NCI-H526 (cell line): ENCODE results near the gene PPL.
"Not testable (repeated sequence)": the region's sequence is repeated elsewhere in the genome, so short reads cannot be mapped to it uniquely, and the experiment has no call there.

Experiments used
- DNase-seq, 2 experiments: peaks; one replicate each; lab custom pipeline; 2025; lab: John Stamatoyannopoulos, UW

Gene PPL, protein sequence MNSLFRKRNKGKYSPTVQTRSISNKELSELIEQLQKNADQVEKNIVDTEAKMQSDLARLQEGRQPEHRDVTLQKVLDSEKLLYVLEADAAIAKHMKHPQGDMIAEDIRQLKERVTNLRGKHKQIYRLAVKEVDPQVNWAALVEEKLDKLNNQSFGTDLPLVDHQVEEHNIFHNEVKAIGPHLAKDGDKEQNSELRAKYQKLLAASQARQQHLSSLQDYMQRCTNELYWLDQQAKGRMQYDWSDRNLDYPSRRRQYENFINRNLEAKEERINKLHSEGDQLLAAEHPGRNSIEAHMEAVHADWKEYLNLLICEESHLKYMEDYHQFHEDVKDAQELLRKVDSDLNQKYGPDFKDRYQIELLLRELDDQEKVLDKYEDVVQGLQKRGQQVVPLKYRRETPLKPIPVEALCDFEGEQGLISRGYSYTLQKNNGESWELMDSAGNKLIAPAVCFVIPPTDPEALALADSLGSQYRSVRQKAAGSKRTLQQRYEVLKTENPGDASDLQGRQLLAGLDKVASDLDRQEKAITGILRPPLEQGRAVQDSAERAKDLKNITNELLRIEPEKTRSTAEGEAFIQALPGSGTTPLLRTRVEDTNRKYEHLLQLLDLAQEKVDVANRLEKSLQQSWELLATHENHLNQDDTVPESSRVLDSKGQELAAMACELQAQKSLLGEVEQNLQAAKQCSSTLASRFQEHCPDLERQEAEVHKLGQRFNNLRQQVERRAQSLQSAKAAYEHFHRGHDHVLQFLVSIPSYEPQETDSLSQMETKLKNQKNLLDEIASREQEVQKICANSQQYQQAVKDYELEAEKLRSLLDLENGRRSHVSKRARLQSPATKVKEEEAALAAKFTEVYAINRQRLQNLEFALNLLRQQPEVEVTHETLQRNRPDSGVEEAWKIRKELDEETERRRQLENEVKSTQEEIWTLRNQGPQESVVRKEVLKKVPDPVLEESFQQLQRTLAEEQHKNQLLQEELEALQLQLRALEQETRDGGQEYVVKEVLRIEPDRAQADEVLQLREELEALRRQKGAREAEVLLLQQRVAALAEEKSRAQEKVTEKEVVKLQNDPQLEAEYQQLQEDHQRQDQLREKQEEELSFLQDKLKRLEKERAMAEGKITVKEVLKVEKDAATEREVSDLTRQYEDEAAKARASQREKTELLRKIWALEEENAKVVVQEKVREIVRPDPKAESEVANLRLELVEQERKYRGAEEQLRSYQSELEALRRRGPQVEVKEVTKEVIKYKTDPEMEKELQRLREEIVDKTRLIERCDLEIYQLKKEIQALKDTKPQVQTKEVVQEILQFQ (N-terminal part only)

DNA sequence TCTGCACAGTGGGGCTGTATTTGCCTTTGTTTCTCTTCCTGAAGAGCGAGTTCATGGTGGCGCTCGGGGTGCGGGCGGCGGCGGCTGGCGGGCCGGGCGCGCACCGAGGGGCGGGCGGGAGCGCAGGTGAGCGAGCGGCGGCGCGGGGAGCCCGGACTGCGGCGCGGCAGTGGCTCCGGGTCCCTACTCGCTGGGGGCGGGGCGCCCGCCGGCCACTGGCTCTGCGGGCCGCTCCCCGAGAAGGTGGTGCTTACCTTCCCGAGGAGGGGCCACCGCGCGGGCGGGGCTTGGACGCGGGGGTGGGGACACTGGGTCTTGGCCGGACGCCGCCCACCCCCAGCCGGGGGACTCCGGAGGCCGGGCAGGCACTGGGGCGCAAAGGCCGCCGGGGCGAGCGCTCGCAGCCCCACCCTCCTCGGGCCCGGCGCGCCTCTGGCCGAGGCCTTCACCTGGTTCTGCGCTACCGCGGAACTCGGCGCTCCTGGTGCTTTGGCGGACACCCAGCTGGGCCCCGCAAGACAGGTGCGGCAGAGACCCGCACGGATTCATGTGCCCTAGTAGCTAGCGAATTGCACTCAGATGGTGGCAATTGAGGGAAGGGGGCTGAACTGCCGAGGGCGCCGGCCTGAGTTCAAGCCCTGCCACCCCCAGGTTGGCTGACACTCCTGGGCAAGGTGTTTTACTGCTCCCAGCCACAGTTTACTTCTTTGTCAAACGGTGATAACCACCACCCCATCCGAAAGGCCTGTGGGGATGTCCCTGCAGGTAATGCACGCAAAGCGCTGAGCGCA lies at the start of gene PPL:
Gene PPL (minus strand): TSS at position 158 of the 791 bp plus-strand sequence. CDS start 103 bp downstream, at position 55.
- peak; percentile 26 to 86 for DNase-seq

DNA sequence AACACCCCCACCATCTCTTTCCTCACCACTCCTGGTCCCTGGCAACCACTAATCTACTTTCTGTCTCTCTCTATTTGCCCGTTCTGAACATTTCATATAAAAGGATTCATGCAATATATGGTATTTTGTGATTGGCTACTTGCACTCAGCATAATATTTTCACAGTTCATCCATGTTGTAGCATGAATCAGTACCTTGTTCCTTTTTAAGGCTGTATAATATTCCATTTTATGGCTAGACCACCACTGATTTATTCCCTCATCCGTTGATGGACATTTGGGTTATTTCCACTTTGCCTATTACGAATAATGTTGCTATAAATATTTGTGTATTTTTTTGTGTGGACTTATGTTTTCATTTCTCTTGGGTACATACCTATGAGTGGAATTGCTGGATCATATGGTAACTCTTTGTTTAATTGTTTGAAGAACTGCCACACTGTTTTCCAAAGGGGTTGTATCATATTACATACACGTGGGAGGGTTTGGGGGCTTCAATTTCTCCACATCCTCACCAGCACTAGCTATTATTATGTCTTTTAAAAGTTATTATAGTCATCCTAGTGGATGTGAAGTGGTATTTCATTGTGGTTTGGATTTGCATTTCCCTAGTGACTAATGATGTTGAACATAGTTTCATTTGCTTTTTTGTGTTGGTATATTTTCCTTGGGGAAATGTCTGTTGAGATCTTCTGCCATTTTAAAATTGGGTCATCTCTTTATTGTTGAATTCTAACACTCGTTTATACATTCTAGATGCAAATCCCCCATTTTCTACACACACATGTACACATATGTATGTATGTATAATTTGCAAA lies 47.4 kb upstream of the PPL start:
- peak in 1 of 2 experiments; percentile 23 for DNase-seq

DNA sequence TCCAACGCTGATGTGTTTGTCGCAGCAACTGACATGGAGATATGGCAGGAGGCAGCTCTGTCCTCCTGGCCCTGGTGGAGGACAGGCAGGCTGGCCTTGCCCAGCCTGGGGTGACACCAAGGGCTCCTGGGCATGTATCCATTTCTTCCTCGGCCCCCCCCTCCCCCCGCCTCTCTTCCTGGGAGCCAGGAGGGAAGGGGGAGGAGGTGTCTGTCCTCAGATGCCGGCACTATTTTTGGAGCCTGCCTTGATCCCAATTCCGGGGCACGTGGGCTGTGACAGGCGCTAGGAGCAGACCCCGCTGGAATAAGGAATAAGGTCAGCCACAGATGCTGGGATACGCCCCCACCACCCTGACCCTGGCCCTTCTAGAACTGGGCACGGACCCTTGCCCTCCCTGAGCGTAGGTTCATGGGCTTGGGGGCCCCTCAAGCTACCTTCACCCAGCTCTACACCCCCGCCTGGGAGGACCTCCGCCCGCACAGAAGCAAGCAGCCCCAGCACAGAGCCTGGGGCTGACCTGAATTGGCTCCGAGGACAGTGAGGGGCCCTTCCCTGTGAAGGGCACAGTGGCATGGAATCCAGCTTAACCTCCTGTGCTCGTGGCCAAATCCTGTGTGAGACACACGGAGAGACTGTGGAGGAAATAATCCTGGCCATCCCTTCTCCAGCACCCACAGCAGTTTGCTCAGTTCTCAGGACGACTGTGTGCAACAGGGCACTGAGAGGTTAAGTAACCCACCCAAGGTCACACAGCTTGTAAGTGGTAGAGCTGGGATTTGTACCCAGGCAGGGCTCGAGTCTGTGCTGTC lies 45.3 kb upstream of the PPL start:
- no peak for DNase-seq

DNA sequence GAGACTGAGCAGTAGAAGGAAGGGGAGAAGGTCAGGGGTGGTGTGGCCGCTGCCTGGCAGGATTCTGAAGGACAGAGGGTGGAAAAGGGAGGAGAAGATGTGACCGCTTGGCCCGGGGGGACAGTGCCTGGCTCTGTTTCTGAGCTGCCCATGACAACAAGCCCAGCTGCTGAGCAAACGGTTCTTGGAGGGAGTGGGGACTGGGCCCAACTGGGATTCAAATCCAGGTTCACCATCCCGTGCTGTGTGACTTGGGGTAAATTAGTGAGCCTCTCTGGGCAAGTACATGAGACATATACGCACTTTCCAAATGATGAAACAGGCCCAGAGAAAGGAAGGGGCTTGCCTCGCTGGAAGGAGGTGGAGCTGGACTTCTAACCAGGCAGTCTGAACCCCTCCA lies 44.5 kb upstream of the PPL start:
- DNase-seq: no peak

DNA sequence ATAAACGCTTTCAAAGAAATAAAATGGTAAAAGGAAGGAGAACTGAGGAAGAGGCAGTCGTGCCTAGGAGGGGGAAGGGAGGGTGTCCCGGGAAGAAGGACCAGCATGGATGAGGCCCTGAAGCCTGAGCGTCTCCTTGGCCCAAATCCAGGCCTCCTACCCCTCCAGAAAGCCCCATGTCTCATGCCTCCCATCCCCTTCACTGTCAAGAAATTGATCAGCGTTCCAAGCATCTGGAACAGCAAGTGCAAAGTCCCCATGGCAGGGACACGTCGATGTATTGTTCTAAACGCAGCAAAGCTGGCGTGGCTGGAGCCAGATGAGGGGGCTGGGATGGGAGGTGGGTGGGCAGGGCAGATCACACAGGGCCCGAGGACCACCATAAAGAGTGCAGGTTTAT lies 43.7 kb upstream of the PPL start:
- no peak for DNase-seq

DNA sequence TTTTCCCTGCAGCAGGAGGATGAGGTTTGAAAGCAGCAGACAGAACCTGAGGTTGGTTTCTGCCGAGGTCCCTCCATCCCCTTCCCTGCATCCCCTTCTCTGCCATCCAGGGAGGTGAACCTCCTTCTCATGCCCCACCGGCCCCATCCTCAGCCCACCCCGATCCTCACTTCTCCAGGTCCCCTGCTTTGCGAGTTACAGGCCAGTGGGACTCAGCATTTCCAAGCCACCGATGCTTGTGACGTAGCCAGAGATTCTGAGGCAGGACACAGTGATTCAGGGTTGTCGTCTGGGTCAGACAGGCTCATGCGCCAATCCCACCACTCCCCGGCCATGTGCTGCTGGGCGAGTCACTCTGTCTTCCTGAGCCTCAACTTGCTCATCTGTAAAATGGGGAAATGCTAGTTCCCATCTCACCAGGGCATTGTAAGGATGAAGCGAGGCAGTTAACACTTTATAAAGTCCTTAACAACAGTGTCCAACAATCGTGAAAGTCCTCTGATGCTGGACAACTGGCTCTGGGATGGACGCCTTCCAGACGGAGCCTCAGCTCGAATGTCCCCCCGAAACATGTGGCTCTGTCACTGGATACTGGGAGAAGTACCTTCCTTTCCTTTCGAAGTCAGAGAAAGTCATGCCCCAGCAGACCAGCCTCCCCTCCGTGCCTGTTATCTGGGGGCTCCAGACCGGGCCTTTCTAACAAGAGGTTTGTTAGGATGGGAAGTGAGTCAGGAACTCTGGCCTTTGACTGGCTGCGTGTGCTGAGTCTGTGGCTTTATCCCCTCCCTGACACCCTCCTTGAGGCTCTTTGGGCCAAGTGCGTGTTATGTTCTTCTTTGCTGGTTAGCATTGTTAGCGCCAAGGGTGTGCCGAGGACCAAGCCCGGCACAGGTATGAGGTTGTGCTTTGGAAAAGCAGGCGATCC lies 43.0 kb upstream of the PPL start:
- DNase-seq: no peak

DNA sequence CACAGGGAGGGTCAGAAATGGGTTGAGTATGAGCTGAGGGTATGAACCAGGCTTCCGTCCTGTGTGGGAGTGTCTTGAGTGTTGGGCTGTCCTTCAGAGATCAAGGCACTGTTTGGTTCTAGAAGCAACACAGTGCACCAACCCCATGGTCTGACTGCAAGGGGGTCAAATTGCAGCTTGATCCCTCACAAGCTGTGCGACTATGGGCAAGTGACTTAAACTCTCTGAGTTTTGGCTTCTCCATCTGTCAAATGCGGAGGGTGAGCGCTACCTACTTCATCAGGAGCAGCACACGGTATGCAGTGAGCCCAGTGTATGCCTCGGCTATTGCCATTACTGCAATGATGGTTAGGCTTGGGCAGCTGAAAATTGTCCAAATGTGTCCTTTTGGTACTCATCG lies 42.2 kb upstream of the PPL start:
- DNase-seq: no peak

DNA sequence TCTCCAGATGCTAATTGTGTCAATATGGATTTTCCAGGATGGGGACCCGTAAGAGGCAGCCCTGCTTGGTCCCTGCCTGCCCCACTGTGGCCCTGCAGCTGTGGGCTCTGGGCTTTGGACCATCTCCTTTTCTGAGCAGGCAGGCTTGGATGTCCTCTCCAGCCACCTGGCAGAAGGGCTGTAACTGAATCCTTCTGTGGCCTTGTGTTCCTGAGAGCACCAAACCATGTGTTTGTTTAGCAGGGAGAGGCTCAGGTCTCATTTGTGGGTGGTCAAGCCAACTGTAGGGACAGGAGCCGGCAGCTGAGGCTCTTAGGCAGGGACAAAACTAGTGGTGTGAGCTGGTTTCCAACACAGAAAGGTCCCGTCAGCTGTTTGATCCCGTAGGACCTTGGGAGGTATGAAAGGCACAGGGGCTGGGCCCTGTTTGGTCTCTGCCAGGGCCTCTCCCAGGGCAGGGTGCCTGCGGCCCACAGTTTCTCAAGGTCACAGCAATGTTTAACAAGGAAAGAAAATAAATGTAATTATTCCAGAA lies 39.7 kb upstream of the PPL start:
- no peak for DNase-seq

DNA sequence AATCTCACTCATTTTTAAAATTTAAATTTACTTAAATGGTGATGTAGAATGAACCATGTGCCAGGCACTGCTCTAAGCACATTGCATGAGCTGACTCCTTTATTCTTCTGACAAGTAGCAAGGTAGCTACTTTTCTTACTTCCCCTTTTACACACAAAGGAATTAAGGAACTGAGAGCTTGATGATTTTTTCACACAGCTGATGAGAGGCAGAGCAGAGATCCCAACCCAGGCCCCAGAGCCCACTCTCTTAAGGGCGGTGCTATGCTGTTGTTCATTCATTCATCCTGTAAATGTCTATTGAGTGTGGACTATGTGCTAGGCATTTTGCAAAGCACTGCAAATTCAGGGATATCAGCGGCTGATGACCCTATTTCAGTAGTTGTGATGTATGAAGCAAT lies 39.1 kb upstream of the PPL start:
- no peak for DNase-seq

DNA sequence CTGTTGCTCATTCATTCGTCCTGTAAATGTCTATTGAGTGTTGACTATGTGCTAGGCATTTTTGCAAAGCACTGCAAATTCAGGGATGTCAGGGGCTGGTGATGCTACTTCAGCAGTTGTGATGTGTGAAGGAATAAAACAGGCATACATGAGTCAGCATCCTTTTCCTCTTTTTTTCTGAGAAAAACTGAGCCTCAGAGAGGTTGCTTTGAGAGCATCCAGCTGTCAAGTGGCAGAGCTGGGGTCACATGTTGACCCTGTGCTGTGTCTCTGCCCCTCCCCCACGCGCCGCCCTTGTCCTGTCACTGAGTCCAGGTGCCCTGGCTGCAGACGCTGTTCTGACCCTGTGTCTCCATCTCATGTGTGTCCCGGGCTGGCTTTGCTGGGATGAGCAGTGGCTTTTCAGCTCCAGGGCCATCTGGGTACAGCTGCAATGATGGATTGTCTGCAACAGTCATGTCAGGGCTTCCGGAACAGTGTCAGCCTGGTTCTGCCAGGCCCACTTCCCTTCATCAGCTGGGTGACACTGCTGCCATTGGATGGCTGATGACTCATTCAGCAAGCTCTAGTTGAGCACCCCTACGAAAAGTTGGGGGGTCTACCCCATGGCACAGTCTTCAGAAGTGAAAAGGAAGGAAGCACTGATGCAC lies 36.1 kb upstream of the PPL start:
- no peak for DNase-seq

DNA sequence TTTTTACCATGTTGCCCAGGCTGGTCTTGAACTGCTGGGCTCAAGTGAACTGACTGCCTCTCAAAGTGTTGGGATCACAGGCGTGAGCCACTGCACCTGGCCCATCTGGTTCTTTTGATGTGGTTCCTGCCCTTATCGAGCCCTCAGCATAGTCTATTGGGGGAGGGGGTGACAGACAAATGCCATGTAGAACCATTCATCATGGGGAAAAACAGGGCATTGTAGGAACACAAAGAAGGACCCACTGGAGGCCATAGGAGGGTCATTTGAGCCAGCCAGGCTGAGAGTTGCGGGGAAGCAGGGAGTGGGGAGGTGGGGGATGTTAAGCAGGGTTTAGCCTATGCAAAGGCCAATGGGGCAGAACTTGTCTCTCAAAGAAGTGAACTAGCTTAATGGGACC lies 33.1 kb upstream of the PPL start:
- DNase-seq: no peak

DNA sequence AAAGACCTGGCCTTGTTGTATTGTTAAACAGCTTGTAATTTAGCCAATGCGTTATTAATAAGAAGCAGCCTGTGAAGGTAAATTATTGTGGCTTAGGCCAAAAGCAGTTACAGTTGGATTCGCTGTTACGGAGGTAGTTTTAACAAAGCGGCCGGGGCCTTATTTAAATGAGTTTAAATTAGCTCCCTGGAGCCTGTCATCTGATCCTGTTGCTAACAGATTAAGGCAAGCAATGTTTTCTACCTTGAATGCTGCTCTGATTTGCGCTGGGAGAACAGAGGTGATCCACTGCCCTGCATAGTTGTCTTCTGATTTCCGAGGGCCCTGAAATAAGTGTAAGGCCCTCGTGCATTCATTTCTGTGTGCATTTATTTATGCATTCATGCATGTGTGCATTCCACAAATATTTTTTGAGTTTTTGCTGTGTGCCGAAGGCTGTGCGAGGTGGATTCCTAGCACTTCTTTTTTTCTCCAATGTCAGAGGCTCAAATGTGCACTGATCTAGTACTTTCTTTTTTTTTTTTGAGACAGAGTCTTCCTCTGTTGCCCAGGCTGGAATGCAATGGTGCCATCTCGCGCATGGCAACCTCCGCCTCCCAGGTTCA lies 32.0 kb upstream of the PPL start:
- peak; percentile 24 to 41 for DNase-seq

DNA sequence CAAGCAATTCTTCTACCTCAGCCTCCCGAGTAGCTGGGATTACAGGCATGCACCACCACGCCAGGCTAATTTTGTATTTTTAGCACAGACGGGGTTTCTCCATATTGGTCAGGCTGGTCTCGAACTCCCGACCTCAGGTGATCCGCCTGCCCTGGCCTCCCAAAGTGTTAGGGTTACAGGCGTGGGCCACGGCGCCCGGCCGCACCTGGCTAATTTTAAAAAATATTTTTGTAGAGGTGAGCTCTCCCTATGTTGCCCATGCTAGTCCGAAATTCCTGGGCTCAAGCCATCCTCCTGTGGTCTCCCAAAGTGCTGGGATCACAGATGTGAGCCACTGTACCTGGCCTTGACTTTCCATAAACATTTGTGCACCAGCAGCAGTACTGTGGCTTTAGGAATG lies 31.3 kb upstream of the PPL start:
- DNase-seq: not testable (repeated sequence)

DNA sequence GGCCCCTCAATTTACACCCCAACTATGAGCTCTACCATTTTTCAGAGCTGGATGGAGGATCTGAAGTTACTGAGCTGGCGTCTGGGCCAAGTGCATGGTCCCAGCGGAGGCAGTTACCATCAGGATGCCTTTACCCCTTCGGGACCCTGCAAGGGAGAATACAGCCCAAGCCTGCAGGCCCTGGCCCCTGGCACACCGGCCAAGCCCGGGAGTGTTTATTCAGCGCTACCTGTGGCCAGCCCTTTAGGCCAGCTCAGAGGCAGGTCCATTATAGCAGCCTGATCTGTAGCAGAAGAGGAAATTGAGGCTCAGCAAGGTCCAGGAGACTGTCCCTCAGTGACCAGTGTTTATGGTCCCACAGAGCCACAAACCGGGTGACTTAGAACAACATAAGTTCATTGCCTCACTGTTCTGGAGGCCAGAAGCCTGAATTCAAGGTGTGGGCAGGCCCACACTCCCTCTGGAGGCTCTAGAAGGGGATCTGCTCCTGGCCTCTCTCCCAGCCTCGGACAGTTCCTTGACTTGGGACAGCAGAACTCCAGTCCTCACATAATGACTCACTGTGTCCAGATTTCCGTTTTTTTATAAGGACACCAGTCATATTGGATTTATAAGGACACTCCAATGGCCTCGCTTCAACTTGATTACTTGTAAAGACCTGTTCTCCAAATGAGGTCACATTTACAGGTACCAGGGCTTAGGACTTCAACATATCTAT lies 29.9 kb upstream of the PPL start:
- no peak for DNase-seq

DNA sequence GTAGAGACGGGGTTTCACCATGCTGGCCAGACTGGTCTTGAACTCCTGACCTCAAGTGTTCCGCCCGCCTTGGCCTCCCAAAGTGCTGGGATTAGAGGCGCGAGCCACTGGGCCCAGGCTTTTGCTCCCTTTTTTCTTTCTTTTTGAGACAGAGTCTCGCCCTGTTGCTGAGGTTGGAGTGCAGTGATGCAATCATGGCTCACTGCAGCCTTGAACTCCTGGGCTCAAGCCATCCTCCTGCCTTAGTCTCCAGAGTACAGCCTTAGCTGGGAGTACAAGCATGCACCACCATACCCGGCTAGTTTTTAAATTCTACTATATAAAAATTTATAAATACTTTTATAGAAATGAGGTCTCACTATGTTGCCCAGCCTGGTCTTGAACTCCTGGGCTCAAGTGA lies 26.6 kb upstream of the PPL start:
- not testable (repeated sequence) for DNase-seq

DNA sequence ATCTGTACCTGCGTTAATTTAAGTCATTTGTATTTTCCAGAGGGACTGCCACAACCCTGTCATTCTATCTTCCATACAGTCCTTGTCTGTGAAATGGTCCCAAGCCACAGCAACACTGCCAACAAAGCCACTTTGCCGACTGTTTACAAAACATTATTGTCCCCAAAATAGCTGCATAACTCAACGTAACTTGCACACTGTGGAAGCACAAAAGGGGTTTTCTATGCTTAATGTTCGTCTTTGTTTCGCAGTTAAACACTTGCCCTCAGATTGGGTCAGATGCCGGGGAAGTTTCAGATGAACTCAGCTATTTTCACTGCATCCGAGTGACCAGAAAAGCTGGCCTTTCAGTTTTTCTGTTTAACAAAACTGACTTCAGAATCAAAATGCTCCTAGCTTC lies 25.8 kb upstream of the PPL start:
- DNase-seq: no peak

DNA sequence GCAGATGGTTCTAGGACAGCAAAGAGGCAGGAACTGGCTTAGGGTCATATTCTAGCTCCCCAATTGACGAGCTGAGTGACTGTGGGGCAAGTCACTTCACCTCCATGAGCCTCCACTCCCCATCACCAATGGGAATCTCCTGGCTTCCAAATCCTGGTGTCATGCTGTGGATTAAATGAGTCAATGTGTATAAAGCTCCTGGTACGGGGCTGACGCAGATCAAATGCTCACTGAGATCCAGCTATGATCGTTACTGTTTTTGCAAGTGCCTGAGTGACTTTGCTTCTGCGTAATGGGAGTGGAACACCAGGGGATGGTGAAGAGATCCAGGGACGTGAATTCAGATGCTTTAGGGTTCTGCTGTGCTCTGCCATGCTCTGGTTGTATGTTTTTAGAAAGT lies 23.6 kb upstream of the PPL start:
- DNase-seq: no peak
